Mesendoderm (in vitro differentiated cells): ENCODE measurements around the gene MASP2.

Experiments used
- DNase-seq: peaks from one replicate; pipeline ENCODE4 v3.0.0; 2013
- H2AK5ac ChIP-seq: 2 replicates; pipeline ENCODE4 v1.6.1; 2013; ENCODE audit warnings: low read length, inconsistent platforms
- H2BK120ac ChIP-seq: 2 replicates; pipeline ENCODE4 v1.6.1; 2013; ENCODE audit warnings: low read depth, mild to moderate bottlenecking, low read length, moderate library complexity, mixed read lengths
- H2BK15ac ChIP-seq: replicated peaks from 2 replicates; pipeline ENCODE4 v1.6.1; 2013; ENCODE audit warnings: low read depth, mild to moderate bottlenecking, moderate library complexity
- H2BK5ac ChIP-seq: 2 replicates; pipeline ENCODE4 v1.6.1; 2013; ENCODE audit warnings: low read length, inconsistent platforms
- H3K18ac ChIP-seq: 2 replicates; pipeline ENCODE4 v1.6.1; 2013; ENCODE audit warnings: mild to moderate bottlenecking, low read length, mixed read lengths
- H3K23ac ChIP-seq: one replicate; pipeline ENCODE4 v1.6.1; 2013; ENCODE audit warnings: low read length
- H3K27ac ChIP-seq: 2 replicates; pipeline ENCODE4 v1.5.1; 2013; ENCODE audit warnings: low read depth, mild to moderate bottlenecking, inconsistent platforms, low read length, moderate library complexity
- H3K27me3 ChIP-seq: 2 replicates; pipeline ENCODE4 v1.6.1; 2013; ENCODE audit warnings: low read length, control low read depth, mild to moderate bottlenecking, inconsistent platforms; ENCODE audit not compliant: insufficient read depth, poor library complexity
- H3K36me3 ChIP-seq: 2 replicates; pipeline ENCODE4 v1.6.1; 2013; ENCODE audit warnings: low read length, inconsistent platforms; ENCODE audit not compliant: control insufficient read depth, insufficient read depth
- H3K4ac ChIP-seq: one replicate; pipeline ENCODE4 v1.6.1; 2013; ENCODE audit warnings: low read depth, mild to moderate bottlenecking, low read length, moderate library complexity
- H3K4me1 ChIP-seq: 2 replicates; pipeline ENCODE4 v1.6.1; 2013; ENCODE audit warnings: low read depth, low read length, inconsistent platforms; ENCODE audit not compliant: control insufficient read depth
- H3K4me2 ChIP-seq: 2 replicates; pipeline ENCODE4 v1.6.1; 2013; ENCODE audit warnings: low read length
- H3K4me3 ChIP-seq: 2 replicates; pipeline ENCODE4 v1.5.1; 2013; ENCODE audit warnings: mild to moderate bottlenecking, low read length
- H3K56ac ChIP-seq: one replicate; pipeline ENCODE4 v1.6.1; 2013; ENCODE audit warnings: low read length
- H3K79me1 ChIP-seq: 2 replicates; pipeline ENCODE4 v1.6.1; 2013; ENCODE audit warnings: low read length, inconsistent platforms
- H3K79me2 ChIP-seq: 2 replicates; pipeline ENCODE4 v1.6.1; 2013; ENCODE audit warnings: mild to moderate bottlenecking, low read length; ENCODE audit not compliant: control insufficient read depth, insufficient read depth
- H3K9ac ChIP-seq: 2 replicates; pipeline ENCODE4 v1.6.1; 2013; ENCODE audit warnings: low read length, inconsistent platforms
- H4K5ac ChIP-seq: one replicate; pipeline ENCODE4 v1.6.1; 2013; ENCODE audit warnings: low read length
- H4K8ac ChIP-seq: one replicate; pipeline ENCODE4 v1.6.1; 2013; ENCODE audit warnings: low read depth, mild to moderate bottlenecking, control low read depth, low read length, moderate library complexity
- WGBS: extraction: QIAGEN DNeasy Blood & Tissue Kit; methylation state at CpG from one replicate; pipeline ENCODE4 v1.1.7; 2013; ENCODE audit warnings: low lambda C conversion rate, missing lambda C conversion rate; ENCODE audit not compliant: insufficient coverage; ENCODE audit errors: extremely low coverage; 5-methylcytosine and 5-hydroxymethylcytosine counted together

The MASP2 gene

DNA sequence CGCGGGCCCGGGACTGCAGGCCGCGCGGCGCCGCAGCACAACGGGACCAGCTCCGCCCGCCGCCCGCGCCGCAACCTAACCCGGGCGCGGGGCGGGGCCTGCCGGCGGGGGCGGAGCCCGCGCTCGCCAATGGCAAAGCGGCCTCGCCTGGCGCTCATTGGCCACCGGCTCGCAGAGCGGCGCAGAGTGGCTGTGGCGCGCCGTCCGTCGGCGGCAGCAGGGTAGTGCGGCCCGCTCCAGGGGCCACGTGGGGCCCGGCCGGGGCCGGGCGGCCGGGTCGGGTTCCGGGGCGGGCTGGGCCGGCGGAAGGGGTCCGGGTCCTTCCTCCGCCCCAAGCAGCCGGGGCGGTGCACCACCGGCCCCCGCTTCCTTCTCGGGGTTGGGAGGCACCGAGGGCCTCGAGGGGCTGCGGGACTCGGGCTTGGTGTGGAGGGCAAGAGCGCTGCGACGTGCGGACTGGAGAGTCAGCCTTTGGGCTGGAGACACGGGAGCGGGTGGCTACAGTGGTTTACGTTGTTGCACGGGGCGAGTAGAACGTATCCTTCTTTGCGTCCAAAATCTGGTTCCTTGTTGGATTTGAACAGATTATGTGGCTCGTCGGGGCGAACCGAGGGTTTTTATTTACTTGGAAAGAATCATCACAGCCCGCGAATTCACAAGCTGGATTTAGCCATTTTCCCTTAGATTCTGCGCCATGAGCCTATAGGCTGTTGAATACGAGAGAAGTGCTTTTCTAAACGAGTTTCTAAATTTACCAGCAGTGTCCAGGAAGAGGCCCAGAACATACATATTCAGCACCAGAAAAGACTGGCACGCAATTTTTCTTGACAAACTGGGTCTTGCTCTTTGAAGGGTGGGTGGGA is 13.2 kb upstream of the MASP2 start, which contains the start of gene SRM:
Gene SRM, minus strand, starts transcription at position 51 of the 863 bp plus-strand sequence. CDS start 75 bp downstream, outside the sequence.
- peaks cover 2% of the 10 kb centered on the region for H3K4me1 ChIP-seq
- peak within 1 kb of the TSS; percentile 94 for H3K23ac ChIP-seq
- H3K79me1 ChIP-seq: peaks cover 5% of the 10 kb centered on the region
- H3K56ac ChIP-seq: peak within 1 kb of the TSS; percentile 97
- H3K4me2 ChIP-seq: peak within 1 kb of the TSS; percentile 88
- H3K4me3 ChIP-seq: peak within 1 kb of the TSS; percentile 72
- peak within 1 kb of the TSS; percentile 94 for H3K9ac ChIP-seq
- H3K36me3 ChIP-seq: peaks cover 14% of the 10 kb centered on the region
- peak within 1 kb of the TSS; percentile 53 for H3K27ac ChIP-seq
- H2AK5ac ChIP-seq: no peak within 1 kb of the TSS
- peak within 1 kb of the TSS; percentile 2 for H4K8ac ChIP-seq
- H3K4ac ChIP-seq: peak within 1 kb of the TSS; percentile 92
- DNase-seq: peak; percentile 93
- H4K5ac ChIP-seq: no peak within 1 kb of the TSS
- no peak within 1 kb of the TSS for H2BK15ac ChIP-seq
- peaks cover 11% of the 10 kb centered on the region for H3K79me2 ChIP-seq
- H2BK5ac ChIP-seq: no peak within 1 kb of the TSS
- no peak within 1 kb of the TSS for H2BK120ac ChIP-seq
- WGBS: no CpG with 5 or more reads among the region's 83 CpGs
- no peaks in the 10 kb centered on the region for H3K27me3 ChIP-seq
- peak within 1 kb of the TSS; percentile 81 for H3K18ac ChIP-seq

DNA sequence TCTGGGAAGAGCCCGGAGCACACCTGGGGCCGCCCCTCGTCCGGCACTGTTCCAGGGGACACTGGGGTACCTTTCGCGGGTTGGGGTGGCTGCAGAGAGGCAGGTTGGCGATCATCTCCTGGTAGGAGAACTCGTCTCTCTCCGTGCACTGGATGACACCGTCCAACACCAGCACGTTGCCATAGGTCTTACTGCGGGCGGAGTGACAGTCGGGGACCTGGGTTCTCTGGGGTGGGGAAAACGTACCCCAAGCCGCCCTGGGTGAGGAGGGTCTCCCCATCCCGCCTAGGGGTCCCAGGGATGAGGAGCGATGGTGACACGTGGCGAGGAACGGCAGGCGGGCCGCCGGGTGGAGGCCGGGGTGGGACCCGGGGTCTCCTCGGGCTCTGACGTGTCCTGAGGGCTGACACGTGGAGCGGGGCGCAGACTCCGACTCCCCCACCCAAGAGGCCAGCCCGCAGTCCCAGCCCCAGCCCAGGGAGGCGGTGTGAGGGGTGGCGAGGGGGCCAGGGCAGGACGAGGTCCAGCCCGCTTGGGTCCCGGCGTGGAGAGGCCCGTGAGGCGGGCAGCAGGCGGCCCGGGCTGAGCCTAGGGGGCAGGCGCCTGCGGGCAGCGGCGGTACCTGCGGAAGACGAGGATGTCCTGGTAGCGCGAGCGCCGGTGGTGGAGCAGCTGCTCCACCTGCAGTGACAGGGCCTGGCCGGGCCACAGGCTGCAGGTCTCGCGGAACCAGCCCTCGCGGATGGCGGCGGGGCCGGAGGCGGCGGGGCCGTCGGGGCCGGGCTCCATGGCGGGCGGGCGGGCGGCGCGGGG is 12.3 kb upstream of the MASP2 start:
- Histone ChIP-seq H2AK5ac (no peak overlapping the region), H3K4me1 (peaks cover 2% of the 10 kb centered on the region), H3K4me2 (peak overlapping the region; percentile 88), H2BK15ac (no peak overlapping the region), H2BK120ac (no peak overlapping the region), H3K27ac (peak overlapping the region; percentile 53), H3K79me1 (peaks cover 5% of the 10 kb centered on the region), H3K56ac (peak overlapping the region; percentile 97), H3K18ac (peak overlapping the region; percentile 81), H4K5ac (no peak overlapping the region), H3K36me3 (peaks cover 10% of the 10 kb centered on the region), H3K9ac (peak overlapping the region; percentile 94), H3K4ac (peak overlapping the region; percentile 92), H3K23ac (peak overlapping the region; percentile 94), H3K79me2 (peaks cover 11% of the 10 kb centered on the region), H3K27me3 (no peaks in the 10 kb centered on the region), H3K4me3 (peak overlapping the region; percentile 72), H2BK5ac (no peak overlapping the region), H4K8ac (peak overlapping the region; percentile 2)
- DNase-seq: no peak
- WGBS: no CpG with 5 or more reads among the region's 72 CpGs

DNA sequence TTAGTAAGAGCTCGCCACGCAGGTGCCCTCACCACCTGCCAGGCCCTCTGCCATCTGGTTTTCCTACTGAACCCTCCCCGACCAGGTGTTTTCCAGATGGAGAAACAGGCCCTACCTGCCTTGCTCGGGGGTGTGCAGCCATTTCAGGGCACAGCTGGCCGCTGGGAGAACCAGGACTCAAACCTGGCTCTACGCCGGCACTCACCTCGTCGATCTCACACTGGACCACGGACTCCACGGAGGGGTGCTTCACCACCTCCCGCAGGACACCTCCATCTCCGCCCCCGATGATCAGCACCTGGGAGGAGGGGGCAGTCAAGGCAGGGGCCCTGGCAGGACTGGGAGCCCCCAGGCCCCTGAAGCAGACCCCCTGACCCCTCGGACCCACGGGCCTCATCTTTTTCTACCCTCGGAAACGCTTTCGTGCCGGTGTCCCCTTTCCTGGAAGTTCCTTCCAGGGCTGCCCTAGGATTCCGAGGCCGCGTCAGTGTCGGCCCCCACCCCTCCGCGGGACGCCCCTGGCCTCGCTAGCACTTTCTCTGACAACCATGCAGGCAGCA is 11.6 kb upstream of the MASP2 start:
- Histone ChIP-seq H3K36me3 (peaks cover 12% of the 10 kb centered on the region), H3K4me2 (peak overlapping the region; percentile 88), H3K4me1 (peaks cover 2% of the 10 kb centered on the region), H4K8ac (no peak overlapping the region), H3K79me1 (peaks cover 5% of the 10 kb centered on the region), H3K4ac (no peak overlapping the region), H2BK5ac (no peak overlapping the region), H3K23ac (no peak overlapping the region), H3K4me3 (peak overlapping the region; percentile 72), H3K18ac (no peak overlapping the region), H4K5ac (no peak overlapping the region), H3K79me2 (peaks cover 11% of the 10 kb centered on the region), H3K27me3 (no peaks in the 10 kb centered on the region), H2AK5ac (no peak overlapping the region), H3K56ac (peak overlapping the region; percentile 97), H2BK120ac (no peak overlapping the region), H3K27ac (no peak overlapping the region), H3K9ac (peak overlapping the region; percentile 94), H2BK15ac (no peak overlapping the region)
- no peak for DNase-seq
- WGBS: no CpG with 5 or more reads among the region's 28 CpGs

DNA sequence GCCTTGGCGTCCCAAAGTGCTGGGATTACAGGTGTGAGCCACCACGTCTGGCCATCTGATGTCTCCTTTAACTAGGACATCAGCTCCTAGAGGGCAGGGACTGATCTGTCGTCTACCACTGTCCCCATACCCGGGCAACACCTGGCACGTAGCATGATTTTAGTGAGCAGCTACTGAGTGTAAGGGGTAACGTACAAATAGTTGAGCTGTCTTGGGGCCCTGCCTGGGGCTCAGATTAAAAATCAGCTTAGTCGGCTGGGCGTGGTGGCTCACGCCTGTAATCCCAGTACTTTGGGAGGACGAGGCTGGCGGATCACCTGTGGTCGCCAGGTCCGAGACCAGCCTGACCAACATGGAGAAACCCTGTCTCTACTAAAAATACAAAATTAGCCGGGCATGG is 11.0 kb upstream of the MASP2 start:
- no peak overlapping the region for H3K23ac ChIP-seq
- H4K8ac ChIP-seq: no peak overlapping the region
- no peak overlapping the region for H2BK15ac ChIP-seq
- no peak overlapping the region for H4K5ac ChIP-seq
- DNase-seq: no peak
- H3K27me3 ChIP-seq: no peaks in the 10 kb centered on the region
- H3K79me2 ChIP-seq: peaks cover 11% of the 10 kb centered on the region
- no peak overlapping the region for H2AK5ac ChIP-seq
- peaks cover 5% of the 10 kb centered on the region for H3K79me1 ChIP-seq
- H3K18ac ChIP-seq: no peak overlapping the region
- H3K27ac ChIP-seq: no peak overlapping the region
- no peak overlapping the region for H3K4me3 ChIP-seq
- no peak overlapping the region for H3K4me2 ChIP-seq
- H3K9ac ChIP-seq: no peak overlapping the region
- H2BK5ac ChIP-seq: no peak overlapping the region
- H3K56ac ChIP-seq: no peak overlapping the region
- peaks cover 2% of the 10 kb centered on the region for H3K4me1 ChIP-seq
- no peak overlapping the region for H3K4ac ChIP-seq
- H3K36me3 ChIP-seq: peaks cover 12% of the 10 kb centered on the region
- H2BK120ac ChIP-seq: no peak overlapping the region
- WGBS: no CpG with 5 or more reads among the region's 14 CpGs

DNA sequence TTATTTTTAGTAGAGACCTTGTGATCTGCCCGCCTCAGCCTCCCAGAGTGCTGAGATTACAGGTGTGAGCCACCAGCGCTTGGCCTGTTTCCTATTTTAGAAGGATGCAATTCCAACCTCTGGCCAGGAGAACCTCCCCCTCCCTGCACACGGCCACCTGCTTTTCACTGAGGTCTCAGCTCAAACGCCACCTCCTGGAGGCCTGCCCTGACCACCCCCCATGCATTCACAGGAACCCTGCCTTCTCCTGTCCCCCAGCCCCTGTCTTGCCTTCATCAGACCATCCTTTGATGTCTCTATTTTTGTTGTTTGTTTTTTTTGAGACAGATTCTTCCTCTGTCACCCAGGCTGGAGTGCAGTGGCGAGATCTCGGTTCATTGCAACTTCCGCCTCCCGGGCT is 10.4 kb upstream of the MASP2 start:
- Histone ChIP-seq H3K4ac (no peak overlapping the region), H3K9ac (no peak overlapping the region), H3K18ac (no peak overlapping the region), H3K4me2 (no peak overlapping the region), H2BK120ac (no peak overlapping the region), H3K4me1 (peaks cover 2% of the 10 kb centered on the region), H3K79me2 (peaks cover 11% of the 10 kb centered on the region), H3K56ac (no peak overlapping the region), H3K23ac (no peak overlapping the region), H4K5ac (no peak overlapping the region), H3K27ac (no peak overlapping the region), H3K27me3 (no peaks in the 10 kb centered on the region), H2BK5ac (no peak overlapping the region), H3K36me3 (peaks cover 12% of the 10 kb centered on the region), H4K8ac (no peak overlapping the region), H3K4me3 (no peak overlapping the region), H2AK5ac (no peak overlapping the region), H3K79me1 (peaks cover 5% of the 10 kb centered on the region), H2BK15ac (no peak overlapping the region)
- peak; percentile 30 for DNase-seq
- WGBS: no CpG with 5 or more reads among the region's 8 CpGs
